ENCODE measurements around the gene IDI2.

GRCh38 chr10:1035201-1035600 is 9.5 kb upstream of the IDI2 start:
- no peak for TF ChIP-seq CTCF (IDR thresholded peaks at IDR 0.05; ENCODE audit: borderline replicate concordance, extremely low read depth, low read length, poor library complexity, severe bottlenecking)
- TF ChIP-seq EZH2 (IDR thresholded peaks at IDR 0.05; ENCODE audit: borderline replicate concordance, low read depth, low read length, severe bottlenecking), result no peak

All from DND-41 (cell line).